ENCODE measurements around the gene MATR3. TPM values are rescaled to one million over a fixed set of nuclear protein-coding genes. Genes with fewer than 3 reads are reported as not detected.

MATR3 gene
- total RNA-seq = 100 to 1,000 TPM; 163 to 179 TPM

DNA sequence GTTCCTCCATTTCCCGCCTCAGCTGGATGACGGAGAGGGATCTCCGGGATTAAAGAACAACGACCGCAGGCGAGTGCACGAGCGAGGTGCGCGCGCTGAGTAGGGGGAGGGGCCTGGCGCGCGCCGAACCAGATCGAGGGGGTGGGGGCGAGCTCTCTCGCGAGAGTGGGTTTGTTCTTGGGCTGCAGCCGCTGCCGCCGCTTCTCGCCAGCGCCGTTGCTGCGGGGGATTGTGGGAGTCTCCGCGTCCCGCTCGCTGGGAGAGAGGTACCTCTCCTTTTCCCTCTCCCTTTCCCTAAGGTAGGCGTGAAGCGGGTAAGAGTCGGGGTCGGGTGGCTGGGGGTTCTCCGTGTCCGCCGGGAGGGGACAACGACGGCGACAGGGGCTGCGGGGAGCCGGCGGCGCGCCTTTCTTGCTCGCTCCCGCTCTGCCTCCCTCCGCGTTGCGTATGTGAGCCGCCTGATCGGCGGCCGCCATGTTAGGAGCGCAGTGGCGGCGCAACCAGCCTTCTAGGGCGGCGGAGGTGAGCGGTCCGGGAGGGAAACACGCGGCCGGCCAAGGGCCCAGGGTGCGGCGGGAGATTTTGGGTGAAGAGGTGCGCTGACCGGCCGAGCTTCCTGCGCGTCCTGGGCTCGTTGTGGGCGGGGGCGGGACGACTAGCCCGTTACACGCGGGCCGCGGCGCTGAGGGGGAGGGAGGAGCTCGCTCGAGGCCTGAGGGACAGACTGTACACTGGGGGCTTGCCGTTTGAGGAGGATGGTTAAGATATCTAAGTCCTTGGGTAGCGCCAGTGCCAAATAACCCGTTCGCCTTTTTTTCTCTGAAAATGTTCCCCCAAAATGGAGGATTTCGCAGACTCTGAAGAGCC lies at the start of gene MATR3:
TSS of gene MATR3 (plus strand) at position 234 of the 867 bp plus-strand sequence. CDS start 13,676 bp downstream, outside the sequence.
- Mint-ChIP-seq H3K9me3 (no peaks in the 10 kb centered on the region), H3K27me3 (no peaks in the 10 kb centered on the region), H3K4me1 (ENCODE audit: low read depth) (peaks cover 31% of the 10 kb centered on the region), H3K27ac (peak within 1 kb of the TSS; percentile 98), H3K4me3 (peak within 1 kb of the TSS; percentile 95), H3K36me3 (peaks cover 23% of the 10 kb centered on the region)
- intact Hi-C loops (cut with micrococcal nuclease) = loop anchor here (1.0 to 5.0 kb wide), 6 partner anchors 13 to 829 kb away; partner anchors contain the start of genes EGR1, PAIP2 and UBE2D2
- CTCF ChIA-PET = interaction anchor here (0.7 to 2.6 kb wide), 10 partner anchors 10 to 97 kb away, joined by 3 to 7 read pairs (median 4); partner anchors contain the start of gene PAIP2
- DNase-seq = peak; percentile 96
- POLR2A ChIA-PET = interaction anchor here (0.7 to 10.0 kb wide), 16 partner anchors 13 to 751 kb away, joined by 3 to 112 read pairs (median 6); partner anchors contain the start of genes ETF1, HSPA9, MZB1 and PAIP2

DNA sequence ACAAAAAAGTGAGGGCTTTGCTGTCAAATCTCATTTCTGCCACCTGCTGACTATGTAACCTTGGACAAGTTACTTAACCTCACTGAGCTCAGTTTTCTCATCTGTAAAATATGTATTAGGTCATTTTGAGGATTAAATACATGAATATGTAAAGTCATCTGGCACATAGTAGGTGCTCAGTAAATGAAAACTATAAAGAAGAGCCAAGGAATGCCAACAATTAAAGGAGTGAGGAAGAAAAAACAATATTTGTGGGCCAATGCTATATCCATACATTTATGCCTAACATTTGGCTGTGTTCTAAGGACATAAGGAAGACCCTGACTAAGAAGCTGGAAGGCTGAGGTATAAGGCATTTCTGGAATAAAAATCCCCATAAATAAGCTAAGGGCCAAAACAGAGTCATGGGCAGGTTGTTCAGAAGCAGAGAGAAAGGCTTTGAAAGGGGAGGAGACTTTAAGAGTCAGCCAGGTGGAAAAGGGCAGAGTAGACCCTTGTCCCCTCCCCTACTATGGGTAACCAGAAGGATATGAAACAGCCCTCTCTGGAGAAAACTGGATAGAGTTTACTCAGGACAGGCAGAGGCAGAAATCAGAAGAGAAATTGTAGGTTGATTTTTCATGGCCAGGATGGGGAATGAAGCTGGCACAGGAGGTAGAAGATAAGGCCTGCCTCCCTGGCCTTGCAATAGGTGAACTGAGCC lies 47.8 kb upstream of the MATR3 start:
- DNase-seq = no peak
- Mint-ChIP-seq H3K4me3 (peak overlapping the region; percentile 33), H3K9me3 (no peaks in the 10 kb centered on the region), H3K36me3 (no peaks in the 10 kb centered on the region), H3K4me1 (ENCODE audit: low read depth) (peaks cover 23% of the 10 kb centered on the region), H3K27me3 (peaks cover 2% of the 10 kb centered on the region), H3K27ac (peak overlapping the region; percentile 88)
- ChIA-PET POLR2A (interaction anchor here (1.5 kb wide), 1 partner anchor 82 kb away, joined by 3 read pairs; no protein-coding TSS in a partner anchor), CTCF (interaction anchor here (1.0 kb wide), 3 partner anchors 8 to 15 kb away, joined by 3 to 6 read pairs (median 3); no protein-coding TSS in a partner anchor)
- intact Hi-C loops (cut with micrococcal nuclease) = loop anchor here (1.0 to 5.0 kb wide), 3 partner anchors 48 to 507 kb away; partner anchors contain the start of gene SIL1

DNA sequence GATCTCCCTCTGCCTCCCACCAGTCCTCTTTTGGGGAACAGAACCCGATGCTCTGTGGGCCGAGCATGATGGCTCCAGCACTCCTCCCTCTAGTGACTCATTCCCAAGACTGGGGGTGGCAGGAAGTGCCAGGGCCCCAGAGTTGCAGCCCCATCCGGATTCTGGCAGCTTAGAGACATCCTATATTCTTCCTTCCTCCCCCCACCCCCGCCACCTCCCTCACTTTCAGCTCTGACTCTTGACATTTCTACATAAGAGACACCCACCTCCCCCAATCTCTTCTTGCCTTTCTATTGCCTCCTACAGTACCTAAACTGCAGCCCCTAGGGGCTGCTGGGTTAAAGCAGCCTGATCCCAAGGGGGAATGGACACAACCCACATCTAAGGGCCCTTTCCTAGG lies 47.1 kb upstream of the MATR3 start:
- ChIA-PET CTCF (interaction anchor here (1.0 kb wide), 1 partner anchor 11 kb away, joined by 3 read pairs; no protein-coding TSS in a partner anchor), POLR2A (interaction anchor here (1.5 kb wide), 1 partner anchor 83 kb away, joined by 3 read pairs; no protein-coding TSS in a partner anchor)
- no peaks in the 10 kb centered on the region for H3K9me3 Mint-ChIP-seq
- intact Hi-C loops (cut with micrococcal nuclease) = loop anchor here (1.0 to 5.0 kb wide), 3 partner anchors 49 to 508 kb away; partner anchors contain the start of gene SIL1
- DNase-seq = peak; percentile 85
- peaks cover 2% of the 10 kb centered on the region for H3K27me3 Mint-ChIP-seq
- H3K36me3 Mint-ChIP-seq = no peaks in the 10 kb centered on the region
- H3K4me3 Mint-ChIP-seq = peak overlapping the region; percentile 43
- peaks cover 26% of the 10 kb centered on the region for H3K4me1 Mint-ChIP-seq (ENCODE audit: low read depth)
- H3K27ac Mint-ChIP-seq = peak overlapping the region; percentile 88

GRCh38 chr5:139248826-139249453 lies 44.6 kb upstream of the MATR3 start:
- no peak overlapping the region for H3K27ac Mint-ChIP-seq
- CTCF ChIA-PET = interaction anchor here (1.2 kb wide), 1 partner anchor 459 kb away, joined by 3 read pairs; no protein-coding TSS in a partner anchor
- intact Hi-C loops (cut with micrococcal nuclease) = loop anchor here (5.0 kb wide), 1 partner anchor 52 kb away; the partner anchor contains the start of gene SIL1
- H3K9me3 Mint-ChIP-seq = no peaks in the 10 kb centered on the region
- POLR2A ChIA-PET = no interaction called here
- H3K4me1 Mint-ChIP-seq (ENCODE audit: low read depth) = peaks cover 31% of the 10 kb centered on the region
- no peak overlapping the region for H3K4me3 Mint-ChIP-seq
- no peaks in the 10 kb centered on the region for H3K36me3 Mint-ChIP-seq
- no peaks in the 10 kb centered on the region for H3K27me3 Mint-ChIP-seq
- DNase-seq = no peak

DNA sequence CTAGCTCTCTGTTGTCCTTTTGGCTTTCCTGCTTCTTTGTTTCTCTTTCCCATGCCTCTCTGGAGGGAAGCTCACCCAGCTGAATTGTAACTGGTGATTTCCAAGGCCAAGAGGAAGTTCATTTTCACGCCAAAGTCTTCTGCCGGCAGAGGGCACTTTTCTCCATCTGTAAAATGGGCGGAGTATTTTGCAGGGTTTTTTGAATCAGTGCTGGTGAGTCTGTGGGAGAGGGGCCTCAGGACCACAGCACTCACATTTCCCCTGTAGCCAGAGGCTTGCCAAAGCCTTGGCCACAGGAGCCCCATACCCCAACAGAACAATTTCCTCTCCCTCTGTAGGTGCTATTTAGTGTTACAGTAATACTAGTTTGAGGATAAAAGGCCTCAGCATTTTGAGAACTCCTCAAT lies 42.3 kb upstream of the MATR3 start:
- CTCF ChIA-PET = interaction anchor here (0.6 to 2.2 kb wide), 18 partner anchors 11 to 672 kb away, joined by 3 to 16 read pairs (median 4); partner anchors contain the start of genes MATR3, PAIP2 and SLC23A1
- H3K27ac Mint-ChIP-seq = peak overlapping the region; percentile 9
- H3K36me3 Mint-ChIP-seq = no peaks in the 10 kb centered on the region
- no peak overlapping the region for H3K4me3 Mint-ChIP-seq
- peak; percentile 68 for DNase-seq
- H3K4me1 Mint-ChIP-seq (ENCODE audit: low read depth) = peaks cover 23% of the 10 kb centered on the region
- POLR2A ChIA-PET = interaction anchor here (0.8 kb wide), 1 partner anchor 91 kb away, joined by 3 read pairs; the partner anchor contains the start of gene PAIP2
- H3K9me3 Mint-ChIP-seq = no peaks in the 10 kb centered on the region
- H3K27me3 Mint-ChIP-seq = no peaks in the 10 kb centered on the region
- intact Hi-C loops (cut with micrococcal nuclease) = loop anchor here (1.0 to 2.0 kb wide), 2 partner anchors 22 to 90 kb away; partner anchors contain the start of gene PAIP2

DNA sequence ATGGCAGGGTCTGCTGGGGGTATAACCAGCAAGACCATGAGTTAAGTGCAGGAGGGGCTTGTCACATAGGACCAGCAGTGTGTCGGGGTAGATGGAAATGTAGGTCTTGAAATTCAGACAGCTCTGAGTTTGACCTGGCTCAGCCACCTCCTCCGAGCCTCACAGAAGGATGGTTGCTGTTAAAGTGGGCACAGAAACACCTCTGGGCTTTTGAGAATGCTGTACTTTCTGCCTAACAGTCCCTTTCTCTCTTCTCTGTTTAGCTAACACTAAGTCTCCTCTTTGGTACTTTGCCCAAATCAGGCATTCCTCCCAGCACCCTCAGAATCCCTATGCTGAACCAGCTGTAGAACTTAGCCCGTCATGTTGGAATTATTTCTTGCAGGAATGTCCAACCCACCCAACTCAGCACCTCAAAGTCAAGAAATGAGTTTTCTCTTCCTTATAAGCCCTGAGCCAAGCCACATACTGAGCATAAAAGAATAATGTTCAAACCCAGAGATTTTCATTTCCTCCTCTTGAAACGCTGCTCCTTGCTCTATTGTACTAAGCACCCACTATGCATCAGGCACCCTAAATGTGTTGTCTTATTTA lies 41.7 kb upstream of the MATR3 start:
- POLR2A ChIA-PET = interaction anchor here (0.8 kb wide), 1 partner anchor 90 kb away, joined by 3 read pairs; the partner anchor contains the start of gene PAIP2
- CTCF ChIA-PET = interaction anchor here (1.0 to 2.2 kb wide), 6 partner anchors 10 to 430 kb away, joined by 3 to 16 read pairs (median 6); partner anchors contain the start of gene PAIP2
- peaks cover 18% of the 10 kb centered on the region for H3K4me1 Mint-ChIP-seq (ENCODE audit: low read depth)
- no peaks in the 10 kb centered on the region for H3K36me3 Mint-ChIP-seq
- no peak overlapping the region for H3K4me3 Mint-ChIP-seq
- intact Hi-C loops (cut with micrococcal nuclease) = loop anchor here (1.0 to 2.0 kb wide), 2 partner anchors 21 to 90 kb away; partner anchors contain the start of gene PAIP2
- no peaks in the 10 kb centered on the region for H3K27me3 Mint-ChIP-seq
- no peak overlapping the region for H3K27ac Mint-ChIP-seq
- no peak for DNase-seq
- H3K9me3 Mint-ChIP-seq = no peaks in the 10 kb centered on the region

- Mint-ChIP-seq H3K27me3 (no peaks in the 10 kb centered on the region), H3K4me1 (ENCODE audit: low read depth) (peaks cover 10% of the 10 kb centered on the region), H3K9me3 (no peaks in the 10 kb centered on the region), H3K36me3 (no peaks in the 10 kb centered on the region), H3K27ac (no peak overlapping the region), H3K4me3 (no peak overlapping the region)
- intact Hi-C loops (cut with micrococcal nuclease) = no loop called here
- ChIA-PET POLR2A (no interaction called here), CTCF (interaction anchor here (2.1 kb wide), 1 partner anchor 8 kb away, joined by 6 read pairs; no protein-coding TSS in a partner anchor)
- no peak for DNase-seq
Measured at GRCh38 chr5:139253115-139253514, 40.4 kb upstream of the MATR3 start.

DNA sequence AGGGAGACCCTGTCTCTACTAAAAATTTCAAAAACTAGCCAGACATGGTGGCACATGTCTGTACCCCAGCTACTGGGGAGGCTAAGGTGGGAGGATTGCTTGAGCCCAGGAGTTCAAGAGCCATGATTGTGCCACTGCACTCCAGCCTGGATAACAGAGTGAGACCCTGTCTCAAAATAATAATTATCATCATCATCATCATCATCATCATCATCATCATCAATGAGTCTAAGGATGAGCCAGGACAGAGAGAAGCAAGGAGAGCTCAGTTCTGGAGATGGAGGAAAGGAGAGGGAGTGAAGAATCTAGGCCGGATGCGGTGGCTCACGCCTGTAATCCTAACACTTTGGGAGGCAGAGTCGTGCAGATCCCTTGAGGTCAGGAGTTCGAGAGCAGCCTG lies 36.7 kb upstream of the MATR3 start:
- Mint-ChIP-seq H3K9me3 (no peaks in the 10 kb centered on the region), H3K27me3 (peaks cover 1% of the 10 kb centered on the region), H3K4me1 (ENCODE audit: low read depth) (peaks cover 3% of the 10 kb centered on the region), H3K36me3 (no peaks in the 10 kb centered on the region), H3K4me3 (no peak overlapping the region), H3K27ac (no peak overlapping the region)
- intact Hi-C loops (cut with micrococcal nuclease) = no loop called here
- DNase-seq = no peak
- ChIA-PET POLR2A (no interaction called here), CTCF (interaction anchor here (1.3 kb wide), 1 partner anchor 11 kb away, joined by 3 read pairs; no protein-coding TSS in a partner anchor)

DNA sequence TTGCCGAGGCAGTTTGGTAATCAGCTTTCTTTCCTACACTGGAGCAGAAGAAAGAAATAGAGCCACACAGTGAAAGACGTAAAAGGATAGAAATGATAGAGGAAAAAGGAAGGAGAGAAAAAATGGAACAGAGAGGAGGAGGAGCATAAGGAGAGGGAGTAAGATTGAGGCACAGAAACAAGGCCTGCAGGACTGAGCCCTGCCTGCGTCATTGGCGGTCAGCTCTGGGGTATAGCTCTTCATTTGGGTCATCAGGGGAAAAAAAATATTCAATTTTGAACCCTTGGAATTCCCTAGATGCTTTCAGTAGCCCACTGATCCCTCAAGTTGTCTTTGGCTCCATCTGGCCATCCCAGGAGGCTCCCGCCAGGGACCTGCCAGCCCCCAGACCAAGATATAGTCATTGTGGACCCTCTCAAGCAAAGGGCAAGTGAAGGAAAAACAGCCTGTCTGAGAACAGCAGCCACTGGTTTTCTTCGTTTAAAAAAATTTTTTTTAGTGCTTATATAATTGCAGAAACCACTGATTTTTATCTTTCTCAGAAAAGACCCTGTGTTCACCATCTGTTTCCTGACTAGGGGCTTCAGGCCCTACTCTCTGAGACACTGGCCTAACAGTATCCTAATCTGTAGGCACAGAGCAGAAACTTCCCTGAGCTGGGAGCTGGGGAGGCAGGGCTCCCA lies 31.3 kb upstream of the MATR3 start:
- CTCF ChIA-PET = interaction anchor here (0.6 to 2.7 kb wide), 15 partner anchors 8 to 880 kb away, joined by 3 to 16 read pairs (median 3); no protein-coding TSS in a partner anchor
- no peaks in the 10 kb centered on the region for H3K4me1 Mint-ChIP-seq (ENCODE audit: low read depth)
- H3K4me3 Mint-ChIP-seq = no peak overlapping the region
- intact Hi-C loops (cut with micrococcal nuclease) = loop anchor here (1.0 to 2.0 kb wide), 4 partner anchors 437 to 683 kb away; no protein-coding TSS in a partner anchor
- H3K36me3 Mint-ChIP-seq = no peaks in the 10 kb centered on the region
- DNase-seq = no peak
- POLR2A ChIA-PET = no interaction called here
- no peaks in the 10 kb centered on the region for H3K9me3 Mint-ChIP-seq
- H3K27ac Mint-ChIP-seq = no peak overlapping the region
- H3K27me3 Mint-ChIP-seq = peaks cover 1% of the 10 kb centered on the region

GRCh38 chr5:139262742-139263445 lies 30.6 kb upstream of the MATR3 start:
- POLR2A ChIA-PET = no interaction called here
- H3K4me1 Mint-ChIP-seq (ENCODE audit: low read depth) = no peaks in the 10 kb centered on the region
- no peak overlapping the region for H3K27ac Mint-ChIP-seq
- no peak overlapping the region for H3K4me3 Mint-ChIP-seq
- no peaks in the 10 kb centered on the region for H3K9me3 Mint-ChIP-seq
- peaks cover 1% of the 10 kb centered on the region for H3K27me3 Mint-ChIP-seq
- H3K36me3 Mint-ChIP-seq = no peaks in the 10 kb centered on the region
- DNase-seq = peak; percentile 82
- intact Hi-C loops (cut with micrococcal nuclease) = loop anchor here (1.0 to 2.0 kb wide), 4 partner anchors 438 to 684 kb away; no protein-coding TSS in a partner anchor
- CTCF ChIA-PET = interaction anchor here (0.6 to 2.7 kb wide), 14 partner anchors 9 to 684 kb away, joined by 3 to 16 read pairs (median 4); no protein-coding TSS in a partner anchor

All from activated CD4-positive, alpha-beta memory T cell treated with anti-CD3 and anti-CD28 coated beads for 36 hours (primary cell).